GM21619 (cell line): ENCODE measurements around the gene DENND6A.
"Not testable (repeated sequence)": the region's sequence is repeated elsewhere in the genome, so short reads cannot be mapped to it uniquely, and the experiment has no call there.

Experiments
- ATAC-seq: cut with Tn5 transposase; IDR thresholded peaks from one replicate; pipeline ENCODE4 v1.9.1; 2021; ENCODE audit not compliant: unreplicated experiment

The DENND6A gene

DNA sequence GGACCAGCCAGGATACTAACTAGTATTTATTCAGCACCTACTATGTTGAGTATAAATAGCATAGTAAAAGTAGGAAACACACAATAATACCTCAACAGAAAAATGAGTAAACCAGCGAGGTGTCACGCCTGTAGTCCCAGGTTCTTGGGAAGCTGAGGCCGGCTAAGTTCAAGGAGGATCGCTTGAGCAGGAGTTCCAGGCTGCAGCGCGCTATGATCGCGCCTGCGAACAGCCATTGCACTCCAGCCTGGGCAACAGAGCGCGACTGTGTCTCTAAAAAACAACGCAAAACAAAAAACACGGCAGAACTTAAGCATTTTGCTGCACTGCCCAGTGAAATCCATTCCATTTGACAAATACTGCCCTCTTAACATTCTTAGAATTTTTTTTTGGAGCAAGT, 1.3 kb upstream of the DENND6A start:
- no peak for ATAC-seq

DNA sequence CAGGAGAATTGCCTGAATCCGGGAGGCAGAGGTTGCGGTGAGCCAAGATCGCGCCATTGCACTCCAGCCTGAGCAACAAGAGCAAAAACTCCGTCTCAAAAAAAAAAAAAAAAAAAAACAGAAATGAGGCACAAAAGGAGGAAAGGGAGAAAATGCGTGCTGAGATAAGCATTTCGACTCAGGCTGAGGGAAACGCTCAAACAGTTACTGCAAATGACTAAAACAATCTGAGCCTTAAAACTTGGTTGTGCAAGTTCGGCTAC, 813 bp downstream of the DENND6A start:
- not testable (repeated sequence) for ATAC-seq

DNA sequence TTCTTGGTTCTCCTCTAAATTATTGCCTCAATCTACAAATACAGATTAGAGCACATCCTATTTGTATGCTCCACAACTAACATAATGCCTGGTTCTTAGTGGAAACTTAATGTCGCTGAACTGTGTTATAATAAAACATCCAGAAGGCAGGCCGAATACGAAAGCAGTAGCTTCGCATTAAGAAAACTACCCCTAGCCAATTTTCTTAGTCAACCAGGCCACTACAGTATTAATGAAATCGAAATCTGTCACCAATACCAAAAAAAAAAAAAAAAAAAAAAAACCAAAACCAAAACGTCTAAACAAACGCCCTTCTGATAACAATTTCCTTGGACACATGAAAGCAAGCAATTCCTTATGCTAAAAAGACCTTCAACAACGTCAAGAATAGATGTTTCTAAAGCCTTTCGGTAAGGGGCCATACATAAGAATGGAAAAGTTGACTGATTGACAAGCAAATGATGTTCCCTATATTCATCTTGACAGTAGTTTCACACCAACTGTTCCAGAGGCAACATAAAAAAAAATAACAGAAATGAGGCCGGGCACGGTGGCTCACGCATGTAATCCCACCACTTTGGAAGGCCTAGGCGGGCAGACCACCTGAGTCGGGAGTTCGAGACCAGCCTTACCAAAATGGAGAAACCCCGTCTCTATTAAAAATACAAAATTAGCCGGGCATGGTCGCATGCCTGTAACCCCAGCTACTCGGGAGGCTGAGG, 1.3 kb downstream of the DENND6A start:
- no peak for ATAC-seq

DNA sequence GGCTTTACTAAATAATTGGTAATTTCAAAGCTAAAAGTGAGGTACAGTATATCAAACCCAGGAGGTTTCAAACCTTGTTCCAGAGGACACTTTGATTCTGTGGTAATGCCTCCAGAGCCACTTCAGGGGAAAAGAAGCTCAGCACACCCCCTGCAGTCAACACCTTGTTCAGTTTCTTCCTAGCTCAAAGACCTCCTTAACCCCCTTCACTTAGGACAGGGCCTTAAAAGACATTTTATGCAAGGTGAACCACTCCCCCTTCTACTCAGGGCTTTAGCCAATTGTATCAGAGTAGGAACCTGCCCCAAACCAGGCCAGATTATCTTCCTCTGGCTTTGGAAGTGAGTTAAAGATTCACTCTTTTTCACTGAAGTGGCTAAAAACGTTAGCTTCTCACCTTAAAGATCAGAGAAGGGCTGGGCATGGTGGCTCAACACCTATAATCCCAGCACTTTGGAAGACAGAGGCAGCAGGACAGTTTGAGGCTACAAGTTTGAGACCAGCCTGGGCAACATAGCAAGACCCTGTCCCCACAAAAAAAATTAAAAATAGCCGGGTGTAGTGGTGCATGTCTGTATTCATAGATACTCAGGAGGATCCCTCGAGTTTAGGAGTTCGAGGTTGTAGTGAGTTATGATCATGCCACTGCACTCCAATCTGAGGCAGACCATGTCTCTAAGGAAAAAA, 3.4 kb downstream of the DENND6A start:
- no peak for ATAC-seq

DNA sequence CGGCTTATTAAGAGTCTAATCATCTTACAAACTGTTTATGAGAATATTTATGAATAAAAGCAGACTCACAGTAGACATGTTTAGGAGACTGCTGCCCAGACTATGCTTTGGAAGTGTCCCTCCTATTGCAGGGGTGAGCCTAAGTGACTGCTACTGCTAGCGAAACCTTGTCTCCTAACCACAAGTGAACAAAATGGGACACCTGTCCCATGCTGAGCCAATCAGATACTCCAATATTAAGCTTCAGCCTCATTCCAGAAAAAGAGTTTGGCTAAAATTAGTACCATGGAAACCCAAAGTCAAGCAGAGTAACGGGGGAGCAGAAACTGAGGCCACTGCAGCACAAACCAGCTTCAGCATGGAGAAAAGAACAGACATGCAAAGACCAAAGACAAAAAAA, 4.6 kb downstream of the DENND6A start:
- ATAC-seq: no peak

DNA sequence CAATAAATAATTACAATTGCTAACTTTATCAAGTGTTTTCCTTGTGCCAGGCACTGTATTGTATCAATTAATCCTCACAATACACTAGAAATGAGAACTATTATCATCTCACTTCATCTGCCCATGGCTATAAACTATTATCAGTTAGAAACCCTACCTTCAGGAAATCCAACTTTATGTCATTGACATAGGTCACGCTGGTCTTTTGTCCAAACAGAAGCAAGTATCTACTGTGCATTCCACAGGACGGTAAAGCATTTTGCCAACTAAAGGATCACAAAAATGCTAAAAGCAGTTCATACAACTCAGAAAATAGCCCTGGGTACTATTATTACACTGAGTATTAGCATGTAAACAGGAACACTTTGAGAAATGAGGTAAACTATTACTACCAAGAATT, 9.6 kb downstream of the DENND6A start:
- no peak for ATAC-seq

DNA sequence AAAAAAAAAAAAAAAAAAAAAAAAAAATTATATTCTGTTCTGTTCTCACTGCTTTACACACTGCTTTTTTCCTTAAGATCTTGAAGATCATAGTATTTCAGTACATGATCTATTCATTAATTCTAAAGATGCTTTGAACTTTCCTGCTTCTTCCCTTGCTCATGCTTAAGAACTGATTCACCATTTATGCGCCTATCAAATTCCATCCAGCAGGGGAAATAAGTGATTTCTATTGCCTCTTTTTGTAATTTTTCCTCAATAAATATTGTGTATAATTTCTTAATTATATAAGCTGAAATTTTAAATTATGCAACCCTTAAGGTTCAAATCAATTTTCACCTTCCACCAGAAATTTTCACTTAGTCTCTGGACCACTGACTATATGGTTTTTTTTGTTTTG, 10.6 kb downstream of the DENND6A start:
- no peak for ATAC-seq

DNA sequence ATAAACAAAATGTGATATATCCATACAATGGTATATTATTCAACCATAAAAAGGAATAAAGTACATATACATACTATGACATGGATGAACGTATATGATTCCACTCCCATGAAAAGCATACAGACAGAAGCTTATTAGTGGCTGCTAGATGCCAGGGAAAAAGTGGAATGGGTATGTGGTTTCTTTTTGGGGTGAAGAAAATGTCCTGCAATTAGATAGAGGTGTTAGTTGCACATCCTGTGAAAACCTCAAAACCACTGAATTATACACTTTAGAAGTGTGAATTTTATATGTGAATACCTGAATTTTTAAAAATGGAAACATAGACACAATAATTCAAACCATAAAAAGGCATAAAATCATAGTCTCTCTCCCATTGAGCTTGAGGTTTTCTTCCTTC, 11.2 kb downstream of the DENND6A start:
- no peak for ATAC-seq

DNA sequence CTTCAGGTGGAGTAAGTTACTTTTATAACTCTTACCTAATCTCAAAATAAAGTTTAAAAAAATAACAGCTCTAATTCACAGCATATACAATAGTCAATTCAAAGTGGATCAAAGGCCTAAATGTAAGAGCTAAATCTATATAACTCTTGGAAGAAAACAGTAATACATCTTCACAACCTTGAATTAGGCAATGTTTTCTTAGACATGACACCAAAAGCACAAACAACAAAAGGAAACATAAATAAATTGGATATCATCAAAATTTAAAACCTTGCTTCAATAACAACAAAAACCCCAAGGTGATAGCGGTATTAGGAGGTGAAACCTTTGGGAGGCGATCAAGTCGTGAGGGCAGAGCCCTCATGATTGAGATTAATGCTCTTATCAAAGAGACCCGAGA, 12.8 kb downstream of the DENND6A start:
- no peak for ATAC-seq

DNA sequence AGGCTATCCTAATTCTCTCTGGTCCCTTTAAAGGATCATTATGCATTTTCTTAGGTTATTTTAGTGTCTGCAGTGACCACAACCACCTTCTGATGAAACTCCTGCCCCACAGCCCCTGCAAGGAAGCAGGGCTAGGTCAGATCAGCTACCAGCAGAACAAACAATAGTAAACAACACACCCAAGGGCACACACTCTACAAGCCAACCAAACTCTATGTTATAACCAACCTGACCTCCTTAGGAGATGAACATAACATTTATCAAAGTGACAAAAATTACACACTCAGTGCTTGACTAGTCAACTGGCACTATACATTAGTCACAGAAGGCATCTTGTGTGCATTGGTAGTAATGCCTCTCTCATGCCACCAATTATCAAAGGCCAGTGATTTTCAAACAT, 17.3 kb downstream of the DENND6A start:
- no peak for ATAC-seq

DNA sequence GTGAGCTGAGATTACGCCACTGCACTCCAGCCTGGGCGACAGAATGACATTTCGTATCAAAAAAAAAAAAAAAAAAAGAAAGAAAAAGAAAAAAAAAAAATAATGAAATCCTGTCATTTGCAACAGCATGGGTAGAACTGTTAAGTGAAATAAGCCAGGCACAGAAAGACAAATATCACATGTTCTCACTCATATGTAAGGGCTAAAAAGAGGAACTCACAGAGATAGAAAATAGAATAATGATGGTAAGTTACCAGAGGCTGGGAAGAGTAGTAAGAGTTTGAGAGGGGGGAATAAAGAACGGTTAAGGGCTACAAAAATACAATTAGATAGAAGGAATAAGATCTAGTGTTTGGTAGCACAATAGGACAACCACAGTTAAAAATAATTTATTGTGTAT, 19.7 kb downstream of the DENND6A start:
- no peak for ATAC-seq

DNA sequence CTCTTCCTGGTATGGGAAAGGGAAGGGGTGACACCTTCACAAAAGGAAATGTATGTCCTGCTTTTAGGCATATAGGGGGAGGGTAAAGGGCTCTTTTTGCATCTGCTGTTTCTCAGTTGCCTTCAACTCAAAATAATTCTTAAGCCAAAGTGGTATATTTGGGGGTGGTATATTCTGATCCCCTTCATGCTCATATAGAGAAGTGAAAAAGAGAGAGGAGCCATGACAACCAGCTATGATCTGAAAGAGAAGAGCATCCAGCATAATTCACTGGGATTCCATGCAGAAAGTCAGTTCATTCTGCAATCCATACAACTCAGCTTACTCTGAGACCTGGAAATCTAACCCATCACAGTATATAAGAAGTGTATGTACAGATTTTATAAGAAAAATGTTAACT, 22.3 kb downstream of the DENND6A start:
- ATAC-seq: no peak

DNA sequence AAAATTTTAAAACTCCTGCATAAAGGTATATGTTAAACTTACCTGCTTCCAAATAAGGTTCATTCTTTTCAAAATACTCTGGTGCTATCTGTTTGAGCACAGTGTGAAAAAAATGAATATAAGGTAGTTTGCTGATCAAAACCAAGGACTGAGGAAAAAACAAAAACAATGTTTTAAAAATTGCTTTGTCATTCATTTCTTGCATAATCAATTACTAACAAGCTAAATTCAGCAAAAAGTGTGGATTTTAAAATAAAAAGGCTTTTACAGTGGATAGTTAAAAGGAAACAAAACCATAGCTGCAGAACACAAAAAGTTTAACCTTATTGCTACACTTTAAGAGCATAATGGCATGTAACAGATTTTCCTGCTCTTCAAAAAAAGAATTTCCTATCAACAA, 31.5 kb downstream of the DENND6A start:
- no peak for ATAC-seq

DNA sequence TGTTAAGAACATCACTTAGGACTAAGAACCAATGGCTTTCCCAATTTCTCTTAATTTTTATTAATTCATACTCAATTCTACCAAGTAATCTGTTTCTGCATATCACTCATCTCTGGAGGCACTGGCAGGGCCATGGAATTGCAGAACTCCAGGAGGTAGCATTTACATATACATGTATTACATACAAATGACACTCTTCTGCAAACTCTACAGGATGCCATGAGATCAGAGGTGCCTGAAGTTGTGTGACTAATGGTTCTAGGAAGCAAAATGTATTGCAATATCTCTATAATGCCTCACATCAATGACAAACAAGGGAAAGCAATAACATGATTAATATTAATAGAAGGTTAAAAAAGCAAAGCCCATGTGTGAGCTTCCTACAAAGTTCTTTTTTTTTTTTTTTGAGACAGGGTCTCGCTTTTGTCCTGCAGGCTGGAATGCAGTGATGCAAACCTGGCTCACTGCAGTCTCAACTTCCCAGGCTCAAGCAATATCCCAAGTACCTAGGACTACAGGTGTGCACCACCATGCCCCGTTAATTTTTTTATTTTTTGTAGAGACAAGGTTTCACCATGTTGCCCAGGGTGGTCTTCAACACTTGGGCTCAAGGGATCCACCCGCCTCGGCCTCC, 33.0 kb downstream of the DENND6A start:
- ATAC-seq: no peak

DNA sequence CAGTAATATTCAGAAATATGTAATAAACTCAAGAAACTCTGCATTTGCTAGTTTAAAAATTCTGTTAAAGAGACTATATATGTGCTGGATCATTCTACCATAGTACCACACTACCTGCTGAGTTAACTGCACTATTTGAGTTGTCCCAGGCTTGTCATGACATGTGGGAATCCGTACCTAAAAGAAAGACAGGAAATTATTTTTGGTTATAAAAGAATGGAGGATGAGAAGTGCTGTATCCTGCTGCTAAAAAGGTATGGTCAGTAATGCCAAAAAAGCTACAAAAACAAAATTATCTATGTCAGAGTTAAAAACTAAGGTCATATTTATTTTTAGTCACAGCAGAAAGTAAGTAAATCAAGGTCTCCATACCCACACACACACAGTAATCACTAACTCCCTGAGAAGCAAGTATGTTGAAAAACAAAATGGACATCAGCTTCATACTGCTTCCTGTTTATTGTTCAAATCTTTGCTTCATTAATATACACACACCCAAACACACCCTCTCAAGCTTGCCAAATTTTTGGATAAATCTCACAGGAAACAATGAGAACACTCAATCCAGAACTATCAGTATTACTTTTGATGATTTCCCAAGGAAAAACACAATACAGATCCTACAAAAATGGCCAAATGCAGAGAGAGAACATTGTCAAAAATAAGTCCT, 33.7 kb downstream of the DENND6A start:
- no peak for ATAC-seq

DNA sequence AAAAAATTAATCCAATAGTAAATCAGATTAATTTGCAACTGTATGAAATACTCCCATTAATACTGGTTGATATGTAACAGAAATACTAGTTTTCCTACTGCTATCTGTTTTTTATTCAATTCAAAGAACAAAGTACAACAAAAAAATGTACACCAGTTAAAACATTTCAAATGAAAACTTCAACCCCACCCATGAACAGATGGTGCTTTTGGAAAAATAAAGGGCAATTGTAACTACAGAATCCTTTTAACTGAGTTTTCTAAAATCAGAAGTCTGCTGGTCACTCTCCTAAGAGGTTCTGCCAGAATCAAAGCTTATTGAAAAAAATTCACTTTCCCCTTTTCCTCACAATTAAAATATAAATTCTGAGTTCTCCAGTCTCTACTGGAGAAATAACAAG, 34.3 kb downstream of the DENND6A start:
- no peak for ATAC-seq

DNA sequence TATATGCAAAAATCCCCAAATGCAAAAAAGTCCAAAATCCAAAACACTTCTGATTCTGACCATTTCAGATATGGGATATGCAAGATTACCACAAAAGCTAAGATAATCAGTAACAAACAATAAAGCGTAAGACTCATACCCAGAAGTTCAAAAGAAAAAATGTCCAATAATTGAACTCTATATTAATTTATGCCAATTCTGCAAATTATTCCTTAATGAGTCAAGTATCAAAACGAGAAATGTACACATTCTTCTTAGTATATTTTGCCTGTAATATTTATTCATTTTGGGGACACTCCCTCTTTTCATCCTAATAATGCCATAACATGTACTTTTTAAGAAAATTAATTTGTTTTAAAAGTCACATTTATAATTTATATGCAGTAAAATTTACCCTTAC, 37.1 kb downstream of the DENND6A start:
- no peak for ATAC-seq

DNA sequence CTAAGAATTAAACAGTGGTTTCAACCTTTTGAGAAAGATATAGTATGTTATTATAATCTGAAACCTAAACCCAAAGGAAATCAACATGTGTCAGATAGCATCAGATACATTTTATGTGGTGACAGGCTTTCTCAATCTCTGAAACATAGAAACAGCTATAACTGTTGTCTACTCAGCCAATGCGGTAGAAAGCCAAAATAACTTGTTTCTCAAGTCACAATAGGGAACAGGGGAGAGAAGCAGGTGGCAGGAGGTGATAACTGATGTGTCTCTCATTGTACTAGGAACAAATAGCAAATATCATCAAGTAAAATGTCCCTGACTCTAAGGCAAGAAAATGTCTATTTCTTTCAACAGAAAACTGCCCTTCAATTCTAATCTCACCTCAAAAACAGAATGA, 38.6 kb downstream of the DENND6A start:
- no peak for ATAC-seq

DNA sequence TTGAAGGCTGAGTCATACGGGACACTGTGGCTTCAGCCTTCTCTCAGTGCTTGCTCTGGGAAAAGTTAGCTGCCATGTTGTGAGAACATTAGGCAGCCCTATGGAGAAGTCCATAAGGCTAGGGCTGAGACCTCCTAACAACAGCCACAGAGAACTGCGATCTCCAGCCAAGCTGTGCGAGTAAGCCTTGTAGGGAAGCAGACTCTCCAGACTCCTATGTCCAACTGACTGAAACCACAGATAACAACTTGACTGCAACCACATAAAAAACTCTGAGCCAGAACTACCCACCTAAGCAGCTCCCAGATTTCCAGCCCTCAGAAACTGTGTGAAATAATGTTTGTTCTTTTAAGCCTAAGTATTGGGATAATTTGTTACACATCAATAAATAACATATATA, 40.7 kb downstream of the DENND6A start:
- ATAC-seq: no peak

DNA sequence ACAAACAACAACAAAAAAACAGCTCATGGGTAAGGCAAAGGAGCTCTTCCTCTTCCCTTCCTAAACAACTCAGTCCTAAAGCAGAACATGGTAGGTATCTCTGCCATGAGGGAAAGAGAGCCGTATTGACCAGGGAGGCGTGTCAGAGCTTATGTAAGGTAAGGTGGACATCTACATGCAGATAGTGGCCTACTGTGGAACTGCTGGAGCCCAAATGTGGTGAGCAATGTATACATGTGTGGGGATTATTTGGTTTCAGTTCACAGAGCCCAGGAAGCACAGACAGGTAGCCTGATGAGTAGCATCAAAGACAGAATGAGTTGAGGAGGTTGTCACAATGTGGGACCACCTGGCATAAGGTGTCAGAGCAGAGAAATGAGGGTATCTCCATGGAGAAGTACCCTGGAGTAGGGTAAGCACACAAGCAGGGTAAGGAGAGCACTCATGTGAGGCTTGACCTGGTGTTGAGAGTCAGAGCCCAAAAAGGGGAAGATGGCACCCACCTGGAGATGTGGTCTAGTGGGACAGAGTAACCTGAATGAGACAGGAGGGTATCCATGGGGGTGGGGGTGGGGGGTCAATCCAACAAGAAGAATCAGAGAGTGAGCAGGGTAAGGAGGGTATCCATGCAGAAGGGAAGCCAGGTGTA, 45.5 kb downstream of the DENND6A start:
- no peak for ATAC-seq

DNA sequence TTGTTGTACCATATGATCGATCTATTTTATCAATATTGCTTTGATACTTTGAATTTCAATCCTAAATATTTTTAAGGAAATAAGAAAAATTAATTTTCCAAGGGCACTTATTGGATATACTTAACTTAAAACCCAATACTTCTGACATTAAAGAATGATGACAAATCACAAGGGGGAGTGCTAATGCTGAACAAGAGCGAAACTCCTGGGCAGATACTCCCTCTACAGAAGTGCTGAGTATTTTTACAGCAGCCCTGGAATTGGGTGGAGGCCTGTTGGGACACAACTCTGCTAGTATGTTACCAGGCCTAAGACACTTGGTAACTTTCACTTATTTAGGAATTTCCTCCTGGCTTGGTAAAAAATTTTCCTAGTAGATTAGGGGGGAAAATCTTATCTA, 46.2 kb downstream of the DENND6A start:
- no peak for ATAC-seq

DNA sequence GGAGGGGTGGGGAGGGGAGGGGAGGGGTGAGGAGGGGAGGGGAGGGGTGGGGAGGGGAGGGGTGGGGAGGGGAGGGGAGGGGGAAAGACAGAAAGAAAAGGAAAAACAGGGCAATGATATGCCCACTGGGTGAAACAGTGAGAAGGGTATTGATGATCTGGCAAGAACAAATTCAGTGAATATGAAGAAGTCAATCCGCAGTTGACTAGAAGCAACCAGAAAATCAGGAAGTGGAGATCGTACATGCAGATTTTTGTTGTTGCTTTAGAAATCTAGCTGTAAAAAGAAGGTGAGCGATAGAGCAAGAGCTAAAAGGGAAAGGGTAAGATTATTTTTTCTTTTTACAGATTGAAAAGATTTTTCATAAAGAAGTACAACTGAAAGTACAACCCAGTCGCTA, 48.1 kb downstream of the DENND6A start:
- no peak for ATAC-seq
